ENCODE measurements around the gene IRF3.

The IRF3 gene, protein sequence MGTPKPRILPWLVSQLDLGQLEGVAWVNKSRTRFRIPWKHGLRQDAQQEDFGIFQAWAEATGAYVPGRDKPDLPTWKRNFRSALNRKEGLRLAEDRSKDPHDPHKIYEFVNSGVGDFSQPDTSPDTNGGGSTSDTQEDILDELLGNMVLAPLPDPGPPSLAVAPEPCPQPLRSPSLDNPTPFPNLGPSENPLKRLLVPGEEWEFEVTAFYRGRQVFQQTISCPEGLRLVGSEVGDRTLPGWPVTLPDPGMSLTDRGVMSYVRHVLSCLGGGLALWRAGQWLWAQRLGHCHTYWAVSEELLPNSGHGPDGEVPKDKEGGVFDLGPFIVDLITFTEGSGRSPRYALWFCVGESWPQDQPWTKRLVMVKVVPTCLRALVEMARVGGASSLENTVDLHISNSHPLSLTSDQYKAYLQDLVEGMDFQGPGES

DNA sequence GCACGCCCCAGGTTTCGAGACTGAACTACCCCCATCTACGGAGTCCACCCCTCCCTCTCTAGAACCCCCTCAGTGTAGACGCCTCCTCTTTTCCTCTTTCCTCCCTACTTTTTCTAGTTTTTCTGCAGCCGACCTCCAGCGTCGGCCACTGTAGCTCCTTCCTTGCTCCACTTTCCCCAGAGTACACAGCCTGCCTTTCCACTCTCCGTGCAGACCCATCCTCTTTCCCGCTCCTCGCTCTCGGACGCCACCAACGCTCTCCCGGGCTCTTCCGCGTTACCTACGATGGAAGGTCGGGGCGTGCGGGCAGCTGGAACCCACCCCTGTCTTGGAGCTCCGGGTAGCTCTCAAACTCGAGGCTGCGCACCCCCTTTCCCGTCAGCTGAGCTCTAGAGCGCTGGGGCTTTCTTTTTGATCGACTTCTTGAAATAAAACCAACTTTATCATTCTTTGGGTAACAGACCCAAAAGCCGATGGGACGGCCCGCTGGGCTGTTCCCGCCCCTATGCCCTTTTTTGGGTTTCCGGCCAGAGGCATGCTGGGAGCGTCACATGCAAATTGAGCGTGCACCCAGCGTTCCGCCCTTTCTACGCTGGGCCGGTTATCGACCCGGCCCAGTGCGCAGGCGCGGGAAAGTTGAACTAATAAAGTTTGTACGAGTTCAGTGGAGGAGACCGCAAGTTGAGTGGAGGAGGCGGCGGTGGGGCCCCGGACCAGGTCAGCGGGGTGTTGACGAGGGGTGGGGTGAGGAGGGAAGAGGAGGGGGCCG lies at the start of gene IRF3, which contains the start of gene BCL2L12:
Gene IRF3, minus strand, starts transcription at position 507 of the 769 bp plus-strand sequence. CDS start 1,019 bp downstream, outside the sequence.
Gene BCL2L12, plus strand, starts transcription at position 583 of the 769 bp plus-strand sequence. CDS start 760 bp downstream, outside the sequence.
- DNase-seq, result peak; percentile 94

DNA sequence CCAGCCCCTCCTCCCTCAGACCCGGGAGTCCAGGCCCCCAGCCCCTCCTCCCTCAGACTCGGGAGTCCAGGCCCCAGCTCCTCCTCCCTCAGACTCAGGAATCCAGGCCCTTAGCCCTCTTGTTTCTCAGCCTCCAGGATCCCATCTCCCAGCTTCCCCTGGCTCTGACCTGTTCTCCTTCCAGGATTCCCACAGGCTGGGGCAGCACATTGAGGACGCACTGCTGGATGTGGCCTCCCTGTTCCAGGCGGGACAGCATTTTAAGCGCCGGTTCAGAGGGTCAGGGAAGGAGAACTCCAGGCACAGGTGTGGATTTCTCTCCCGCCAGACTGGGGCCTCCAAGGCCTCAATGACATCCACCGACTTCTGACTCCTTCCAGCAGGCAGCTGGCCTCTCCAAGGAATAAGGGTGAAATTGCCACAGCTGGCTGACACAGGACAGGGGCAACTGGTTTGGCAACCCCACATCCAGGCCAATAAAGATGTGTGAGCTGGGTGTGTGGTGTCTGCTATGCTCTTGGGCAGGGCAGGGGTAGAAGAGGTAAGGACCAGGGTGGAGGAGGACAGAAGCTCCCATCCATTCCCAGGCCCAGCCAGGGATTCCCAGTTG lies 47.7 kb upstream of the IRF3 start:
- DNase-seq, result no peak

DNA sequence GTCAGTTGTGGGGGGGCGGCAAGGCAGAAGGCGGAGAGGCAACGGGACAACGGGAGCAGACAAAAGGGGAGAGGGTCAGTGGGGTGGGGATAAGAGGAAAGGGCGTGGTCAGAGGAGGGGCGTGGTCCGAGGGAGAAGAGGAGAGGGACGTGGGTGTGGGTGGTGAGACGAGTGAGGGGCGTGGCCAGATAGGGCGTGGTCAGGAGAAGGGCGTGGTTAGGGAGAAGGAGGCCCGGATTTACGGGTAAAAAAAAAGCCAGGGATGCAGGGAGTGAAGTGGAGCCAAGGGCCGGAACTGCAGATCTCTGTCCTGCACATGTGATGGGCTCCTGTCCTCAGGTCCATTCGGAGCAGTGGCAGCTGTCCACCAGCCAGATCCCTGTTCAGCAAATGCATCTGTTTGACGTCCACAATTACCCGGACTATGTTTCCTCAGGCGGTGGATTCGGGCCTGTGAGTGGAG lies 46.8 kb upstream of the IRF3 start:
- peak; percentile 82 for DNase-seq

DNA sequence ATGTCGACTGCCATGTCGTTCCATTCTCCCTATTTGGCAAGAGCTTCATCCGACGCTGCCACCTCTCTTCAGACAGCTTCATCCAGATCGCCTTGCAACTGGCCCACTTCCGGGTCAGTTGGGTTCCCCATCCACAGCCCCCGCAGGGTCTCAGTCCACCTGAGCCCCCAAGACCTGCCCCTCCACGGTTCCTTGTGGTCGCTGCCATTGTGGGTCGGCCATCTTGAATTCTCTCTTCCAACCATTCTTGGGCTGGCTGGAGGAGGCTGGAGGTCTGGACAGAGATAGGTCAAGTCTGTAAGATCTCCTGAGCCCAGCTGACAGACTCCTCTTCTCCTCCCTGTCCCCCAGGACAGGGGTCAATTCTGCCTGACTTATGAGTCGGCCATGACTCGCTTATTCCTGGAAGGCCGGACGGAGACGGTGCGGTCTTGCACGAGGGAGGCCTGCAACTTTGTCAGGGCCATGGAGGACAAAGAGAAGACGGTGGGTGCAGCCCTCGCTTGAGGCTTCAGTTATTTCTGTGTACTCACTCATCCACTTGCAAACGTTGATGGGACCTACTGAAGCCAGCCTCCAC lies 44.8 kb upstream of the IRF3 start:
- DNase-seq, result peak; percentile 73

DNA sequence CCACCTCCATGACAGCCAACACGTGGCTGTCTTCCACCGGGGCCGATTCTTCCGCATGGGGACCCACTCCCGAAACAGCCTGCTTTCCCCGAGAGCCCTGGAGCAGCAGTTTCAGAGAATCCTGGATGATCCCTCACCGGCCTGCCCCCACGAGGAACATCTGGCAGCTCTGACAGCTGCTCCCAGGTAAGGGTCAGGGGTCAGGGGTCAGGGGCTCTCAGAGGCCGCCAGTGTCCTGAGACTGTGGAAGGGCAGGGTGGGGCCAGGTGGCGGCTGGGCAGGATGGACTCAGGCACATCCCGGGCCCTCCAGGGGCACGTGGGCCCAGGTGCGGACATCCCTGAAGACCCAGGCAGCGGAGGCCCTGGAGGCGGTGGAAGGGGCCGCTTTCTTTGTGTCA lies 40.3 kb upstream of the IRF3 start:
- no peak for DNase-seq

DNA sequence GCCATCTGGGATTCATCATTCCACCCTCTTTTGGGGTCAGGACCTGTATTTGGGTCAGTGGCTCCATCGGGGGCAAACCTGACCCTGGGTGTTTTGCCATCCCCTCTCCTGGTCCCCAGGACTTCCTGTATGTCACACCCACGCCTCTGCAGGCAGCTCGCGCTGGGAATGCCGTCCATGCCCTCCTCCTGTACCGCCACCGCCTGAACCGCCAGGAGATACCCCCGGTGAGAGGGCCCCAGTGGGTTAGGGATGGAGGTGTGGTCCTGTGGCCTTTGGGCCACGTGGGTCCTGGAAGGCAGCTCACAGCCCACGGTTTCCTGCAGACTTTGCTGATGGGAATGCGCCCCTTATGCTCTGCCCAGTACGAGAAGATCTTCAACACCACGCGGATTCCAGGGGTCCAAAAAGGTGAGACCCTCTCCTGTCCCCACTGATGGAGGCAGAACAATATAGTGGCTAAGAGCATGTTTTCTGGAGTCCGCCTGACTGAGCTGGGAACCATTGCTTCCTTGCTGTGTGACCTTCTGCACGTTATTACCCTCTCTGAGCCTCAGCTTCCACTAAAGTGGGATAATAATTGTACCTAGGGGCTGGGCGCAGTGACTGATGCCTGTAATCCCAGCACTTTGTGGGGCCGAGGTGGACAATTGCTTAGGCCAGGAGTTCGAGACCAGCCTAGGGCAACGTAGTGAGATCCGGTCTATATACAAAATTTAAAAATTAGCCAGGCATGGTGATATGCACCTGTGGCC lies 39.4 kb upstream of the IRF3 start:
- no peak for DNase-seq

DNA sequence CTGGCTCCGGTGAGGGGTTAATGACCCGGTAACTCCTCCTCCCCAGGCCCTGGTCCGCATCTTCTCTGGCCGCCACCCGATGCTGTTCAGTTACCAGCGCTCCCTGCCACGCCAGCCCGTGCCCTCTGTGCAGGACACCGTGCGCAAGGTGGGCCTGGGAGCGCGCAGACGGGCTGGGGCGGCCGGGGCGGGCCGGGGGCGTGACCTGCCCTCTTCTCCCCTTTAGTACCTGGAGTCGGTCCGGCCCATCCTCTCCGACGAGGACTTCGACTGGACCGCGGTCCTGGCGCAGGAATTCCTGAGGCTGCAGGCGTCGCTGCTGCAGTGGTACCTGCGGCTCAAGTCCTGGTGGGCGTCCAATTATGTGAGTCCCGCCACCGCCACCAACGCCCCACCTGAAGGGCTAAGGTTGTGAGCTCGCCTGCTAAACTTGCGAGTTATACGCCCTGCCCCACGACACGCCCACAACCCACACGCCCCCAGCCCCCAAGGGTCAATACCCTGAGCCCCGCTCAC lies 35.7 kb upstream of the IRF3 start:
- DNase-seq, result no peak

DNA sequence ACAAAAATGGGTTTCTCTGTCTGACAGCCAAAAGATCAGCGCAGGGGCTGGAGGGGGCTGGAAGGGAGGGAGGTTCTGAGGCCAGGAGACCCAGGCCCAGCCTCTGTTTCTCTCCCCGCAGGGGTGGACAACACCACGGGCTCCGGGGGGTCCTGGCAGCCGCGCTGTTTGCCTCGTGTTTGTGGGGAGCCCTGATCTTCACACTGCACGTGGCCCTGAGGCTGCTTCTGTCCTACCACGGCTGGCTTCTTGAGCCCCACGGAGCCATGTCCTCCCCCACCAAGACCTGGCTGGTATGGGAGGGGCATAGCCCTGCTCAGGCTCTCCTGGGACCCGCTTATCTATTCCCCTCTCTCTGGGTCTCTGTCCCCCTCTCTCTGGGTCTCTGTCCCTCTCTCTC lies 34.9 kb upstream of the IRF3 start:
- no peak for DNase-seq

DNA sequence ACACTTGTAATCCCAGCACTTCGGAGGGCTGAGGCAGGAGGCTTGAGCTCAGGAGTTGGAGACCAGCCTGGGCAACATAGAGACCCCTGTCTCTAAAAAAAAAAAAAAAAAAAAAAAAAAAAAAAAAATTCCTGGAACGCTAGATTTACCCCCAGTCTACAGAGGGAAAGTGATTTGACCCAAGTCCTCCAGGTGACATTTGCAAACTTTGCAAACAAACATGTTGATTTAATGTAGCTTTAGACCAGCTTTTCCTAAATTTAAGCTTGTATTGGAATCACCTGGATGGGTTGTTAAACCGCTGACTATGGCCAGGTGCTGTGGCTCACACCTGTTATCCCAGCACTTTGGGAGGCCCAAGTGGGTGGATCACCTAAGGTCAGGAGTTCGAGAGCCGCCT lies 33.7 kb upstream of the IRF3 start:
- DNase-seq, result no peak

DNA sequence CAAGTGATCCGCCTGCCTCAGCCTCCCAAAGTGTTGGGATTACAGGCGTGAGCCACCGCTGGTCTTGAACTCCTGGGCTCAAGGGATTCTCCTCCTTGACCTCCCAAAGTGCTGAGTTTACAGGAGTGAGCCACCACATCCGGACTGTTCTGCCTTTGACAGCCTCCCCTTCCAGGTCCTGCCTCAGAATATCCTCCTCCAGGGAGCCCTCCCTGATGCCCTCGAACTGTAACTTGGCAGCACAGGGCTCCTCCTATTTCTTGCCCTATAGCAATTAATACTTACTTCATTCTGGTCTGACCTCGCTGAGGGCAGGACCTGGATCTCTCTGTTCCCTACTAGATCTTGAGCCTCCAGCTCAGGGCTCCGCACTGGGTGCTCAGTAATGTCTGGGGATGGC lies 31.2 kb upstream of the IRF3 start:
- no peak for DNase-seq

DNA sequence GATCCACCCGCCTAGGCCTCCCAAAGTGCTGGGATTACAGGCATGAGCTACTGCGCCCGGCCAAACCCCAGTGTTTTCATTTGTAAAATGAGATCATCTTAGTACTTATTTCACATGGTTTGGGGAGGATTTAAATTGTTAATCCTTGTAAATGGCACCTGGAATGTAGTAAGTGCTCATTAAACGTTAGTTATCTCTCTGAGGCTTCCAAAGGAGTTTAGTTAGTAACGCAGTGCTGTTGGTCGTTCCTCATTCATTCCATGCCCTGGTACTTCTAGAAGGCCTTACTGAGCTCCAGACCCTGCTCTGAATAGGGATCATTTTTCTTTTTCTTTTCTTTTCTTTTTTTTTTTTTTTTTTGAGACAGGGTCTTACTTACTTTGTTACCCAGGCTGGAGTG lies 30.5 kb upstream of the IRF3 start:
- no peak for DNase-seq

DNA sequence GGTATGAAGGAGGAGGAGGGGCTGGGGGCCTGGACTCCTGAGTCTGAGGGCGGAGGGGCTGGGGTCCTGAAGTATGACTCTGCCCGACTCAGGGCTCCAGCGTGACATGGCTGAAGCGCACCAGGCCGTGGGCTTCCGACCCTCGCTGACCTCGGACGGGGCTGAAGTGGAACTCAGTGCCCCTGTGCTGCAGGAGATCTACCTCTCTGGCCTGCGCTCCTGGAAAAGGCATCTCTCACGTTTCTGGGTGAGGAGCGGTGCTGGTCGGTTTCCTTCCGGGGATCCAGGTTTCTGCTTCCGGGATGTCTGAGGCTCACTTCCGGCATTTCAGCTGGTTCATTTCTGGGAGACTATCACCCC lies 26.5 kb upstream of the IRF3 start:
- no peak for DNase-seq

DNA sequence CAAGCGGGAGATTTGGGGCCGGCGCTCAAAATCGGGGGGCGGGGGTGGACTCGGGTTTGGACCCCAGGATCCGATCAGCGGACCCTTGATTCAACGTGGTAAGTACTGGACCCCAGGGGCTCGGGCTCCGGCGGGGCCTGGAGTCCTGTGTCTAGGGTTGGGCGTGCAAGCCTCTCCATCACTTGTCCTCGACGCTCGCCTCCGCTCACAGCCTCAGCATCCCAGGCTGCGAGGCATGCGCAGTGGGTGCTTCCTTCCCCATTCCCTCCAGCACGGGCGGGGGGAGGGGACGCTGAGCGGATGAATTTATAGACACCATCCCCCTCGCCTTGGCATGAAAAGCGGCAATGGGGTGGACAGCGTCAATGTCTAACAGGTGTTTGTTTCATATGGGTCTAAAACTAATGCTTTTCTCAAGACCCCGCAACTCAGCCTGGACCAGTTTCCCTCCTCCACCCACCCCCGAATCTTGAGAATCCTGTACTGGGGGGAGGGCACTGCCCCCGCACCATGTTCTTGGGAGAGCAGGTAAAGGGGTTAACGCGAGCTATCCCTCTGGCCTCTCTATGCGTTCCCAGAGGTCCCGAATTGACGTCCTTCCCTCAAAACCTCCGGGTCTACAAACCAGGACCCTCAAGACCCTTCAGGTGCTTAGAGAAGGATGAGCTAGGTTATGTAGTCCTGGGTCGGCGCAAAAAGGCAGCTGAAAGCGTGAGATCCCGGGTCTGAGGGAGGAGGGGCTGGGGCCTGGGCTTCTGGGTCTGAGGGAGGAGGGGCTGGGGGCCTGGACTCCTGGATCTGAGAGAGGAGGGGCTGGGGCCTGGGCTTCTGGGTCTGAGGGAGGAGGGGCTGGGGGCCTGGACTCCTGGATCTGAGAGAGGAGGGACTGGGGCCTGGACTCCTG lies 25.8 kb upstream of the IRF3 start:
- DNase-seq, result peak; percentile 17

DNA sequence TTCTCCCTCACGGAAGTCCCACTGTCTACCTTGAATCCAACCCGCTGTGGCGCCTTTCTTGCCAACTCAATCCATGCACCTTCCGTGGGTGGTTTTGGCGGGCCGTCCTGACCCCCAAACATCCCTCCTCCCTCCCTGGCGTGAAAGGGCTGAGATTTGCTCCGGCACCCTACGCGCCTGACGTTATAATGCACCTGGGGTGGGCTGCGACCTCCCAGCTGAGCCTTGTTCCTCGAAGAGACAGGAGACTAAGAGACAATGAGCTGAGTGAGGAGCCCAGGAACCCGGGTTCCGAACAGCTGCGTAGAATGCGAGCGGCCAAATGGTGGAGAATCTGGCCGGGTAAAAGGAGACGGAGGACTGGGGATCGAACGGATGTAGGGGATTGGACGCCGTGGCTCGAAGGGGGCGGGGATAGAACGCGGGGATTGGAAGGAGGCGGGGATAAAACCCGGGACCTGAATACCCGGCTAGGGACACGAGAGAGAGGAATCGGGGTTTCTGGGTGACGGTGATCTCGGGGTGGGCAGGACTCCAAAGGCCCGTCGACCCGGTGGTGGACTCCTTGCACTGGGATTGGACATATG lies 25.1 kb upstream of the IRF3 start, which contains the start of gene CPT1C:
Gene CPT1C, plus strand, starts transcription at position 461 of the 587 bp plus-strand sequence. CDS start 1,137 bp downstream, outside the sequence.
- DNase-seq, result peak; percentile 77

DNA sequence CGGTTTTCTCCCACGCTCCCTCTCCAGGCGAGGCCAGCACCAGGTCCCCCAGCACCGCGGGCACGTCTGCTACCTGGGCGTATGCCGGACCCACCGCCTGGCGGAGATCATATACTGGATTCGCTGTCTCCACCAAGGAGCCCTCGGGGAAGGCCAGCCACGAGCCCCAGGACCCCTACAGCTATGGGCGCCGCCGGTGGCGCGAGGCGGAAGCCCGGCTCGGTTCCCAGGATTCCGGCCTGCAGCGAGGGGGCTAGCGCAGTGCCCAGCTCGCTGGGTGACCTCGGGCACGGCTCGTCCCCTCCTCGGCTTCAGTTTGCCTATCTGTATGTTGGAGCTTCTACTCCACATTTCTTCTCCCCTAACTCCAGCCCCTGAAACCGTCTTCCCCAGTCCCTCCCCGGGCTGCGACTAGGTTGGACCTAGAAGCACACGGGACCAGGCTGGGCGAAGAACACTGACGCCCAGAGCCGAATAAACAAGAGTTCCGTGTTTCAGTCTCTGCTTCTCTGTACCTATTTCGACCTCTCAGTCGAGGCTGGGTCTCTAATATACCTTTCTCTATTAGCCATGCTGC lies 24.5 kb upstream of the IRF3 start:
- DNase-seq, result no peak

DNA sequence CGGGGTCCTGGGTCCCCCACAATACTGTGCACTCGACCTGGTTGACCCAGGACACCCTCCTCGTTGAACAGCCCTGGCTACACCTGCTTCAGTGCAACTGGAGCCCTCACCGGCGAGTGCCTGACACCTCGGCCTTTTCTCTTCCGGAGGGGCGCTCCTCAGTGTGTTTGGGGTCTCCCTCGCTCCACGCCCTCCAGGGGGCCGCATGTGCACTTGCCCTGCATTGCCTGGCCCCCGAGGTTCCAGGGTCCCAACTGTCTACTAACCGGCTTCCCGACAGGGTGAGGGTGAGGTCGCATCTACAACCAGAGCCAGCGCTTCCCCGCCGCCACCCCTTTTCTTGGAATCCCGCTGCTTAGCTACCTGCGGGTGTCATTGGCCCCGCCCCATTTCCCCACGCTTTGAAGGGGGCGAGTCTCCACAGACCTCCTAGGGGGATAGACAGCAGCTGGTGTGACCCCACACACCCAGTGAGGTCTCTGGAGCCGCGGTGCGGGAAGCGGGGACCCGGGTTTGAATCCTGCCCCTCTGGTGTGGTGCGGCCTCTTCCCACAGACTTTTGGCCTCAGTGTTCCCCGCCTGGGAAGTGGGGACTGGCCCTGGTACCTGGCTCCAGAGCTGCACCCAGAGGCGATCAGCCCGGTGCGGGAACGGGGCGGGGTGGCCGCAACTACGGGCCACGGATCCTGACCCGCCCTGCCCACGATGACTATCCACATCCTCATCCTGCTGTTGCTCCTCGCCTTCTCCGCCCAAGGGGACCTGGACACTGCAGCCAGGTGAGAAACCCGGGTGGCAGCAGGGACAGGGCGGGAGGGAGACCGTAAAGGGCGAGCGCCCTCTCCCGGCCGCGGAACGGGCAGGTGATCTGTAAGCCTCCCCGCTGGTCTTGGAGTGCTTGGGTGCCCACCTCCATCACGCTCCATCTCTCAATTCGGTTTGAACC lies 23.7 kb upstream of the IRF3 start, which contains the start of gene ADM5:
Gene ADM5, plus strand, starts transcription at position 462 of the 946 bp plus-strand sequence. Its CDS starts 244 bp downstream, at position 706.
- DNase-seq, result no peak

DNA sequence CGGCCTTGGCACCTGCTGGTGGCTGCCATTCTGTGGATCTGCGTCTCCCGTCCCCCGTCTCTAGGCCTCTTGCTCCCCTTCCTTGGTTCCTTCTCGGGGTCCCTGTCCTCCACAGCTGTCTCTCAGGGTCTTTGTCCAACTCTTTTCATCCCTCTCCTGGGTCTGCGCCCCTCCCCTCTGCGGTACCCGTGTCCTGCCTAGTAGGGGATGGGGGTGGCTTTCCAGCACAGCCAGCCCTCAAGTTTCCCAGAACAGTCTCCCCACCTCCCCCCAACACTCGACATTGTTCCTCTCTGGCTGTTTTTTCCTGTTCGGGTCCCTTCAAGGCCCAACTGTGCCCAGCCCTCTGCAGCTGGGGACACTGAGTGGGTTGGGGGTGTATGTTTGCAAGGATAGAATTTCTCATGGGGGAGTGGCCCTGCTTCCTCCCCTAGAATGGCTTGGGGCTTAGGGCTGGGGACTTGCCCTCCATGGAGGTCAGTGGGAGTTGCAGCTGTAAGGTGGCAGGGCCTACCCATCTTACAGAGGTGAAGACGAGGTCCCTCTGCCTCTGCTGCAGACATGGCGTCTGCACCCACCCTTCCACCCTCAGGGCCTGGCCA lies 23.0 kb upstream of the IRF3 start:
- no peak for DNase-seq
